ENCODE measurements around the gene PRKRA.
"Not testable (repeated sequence)": the region's sequence is repeated elsewhere in the genome, so short reads cannot be mapped to it uniquely, and the experiment has no call there.

PRKRA gene

GRCh38 chr2:178478130-178478438, 27.1 kb upstream of the PRKRA start:
- TF ChIP-seq, protein P1, sequence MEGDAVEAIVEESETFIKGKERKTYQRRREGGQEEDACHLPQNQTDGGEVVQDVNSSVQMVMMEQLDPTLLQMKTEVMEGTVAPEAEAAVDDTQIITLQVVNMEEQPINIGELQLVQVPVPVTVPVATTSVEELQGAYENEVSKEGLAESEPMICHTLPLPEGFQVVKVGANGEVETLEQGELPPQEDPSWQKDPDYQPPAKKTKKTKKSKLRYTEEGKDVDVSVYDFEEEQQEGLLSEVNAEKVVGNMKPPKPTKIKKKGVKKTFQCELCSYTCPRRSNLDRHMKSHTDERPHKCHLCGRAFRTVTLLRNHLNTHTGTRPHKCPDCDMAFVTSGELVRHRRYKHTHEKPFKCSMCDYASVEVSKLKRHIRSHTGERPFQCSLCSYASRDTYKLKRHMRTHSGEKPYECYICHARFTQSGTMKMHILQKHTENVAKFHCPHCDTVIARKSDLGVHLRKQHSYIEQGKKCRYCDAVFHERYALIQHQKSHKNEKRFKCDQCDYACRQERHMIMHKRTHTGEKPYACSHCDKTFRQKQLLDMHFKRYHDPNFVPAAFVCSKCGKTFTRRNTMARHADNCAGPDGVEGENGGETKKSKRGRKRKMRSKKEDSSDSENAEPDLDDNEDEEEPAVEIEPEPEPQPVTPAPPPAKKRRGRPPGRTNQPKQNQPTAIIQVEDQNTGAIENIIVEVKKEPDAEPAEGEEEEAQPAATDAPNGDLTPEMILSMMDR (conservative IDR thresholded peaks at IDR 0.05; ENCODE audit: low read depth, low read length), result no peak
- no peak for DNase-seq (ENCODE audit: low read depth)

DNA sequence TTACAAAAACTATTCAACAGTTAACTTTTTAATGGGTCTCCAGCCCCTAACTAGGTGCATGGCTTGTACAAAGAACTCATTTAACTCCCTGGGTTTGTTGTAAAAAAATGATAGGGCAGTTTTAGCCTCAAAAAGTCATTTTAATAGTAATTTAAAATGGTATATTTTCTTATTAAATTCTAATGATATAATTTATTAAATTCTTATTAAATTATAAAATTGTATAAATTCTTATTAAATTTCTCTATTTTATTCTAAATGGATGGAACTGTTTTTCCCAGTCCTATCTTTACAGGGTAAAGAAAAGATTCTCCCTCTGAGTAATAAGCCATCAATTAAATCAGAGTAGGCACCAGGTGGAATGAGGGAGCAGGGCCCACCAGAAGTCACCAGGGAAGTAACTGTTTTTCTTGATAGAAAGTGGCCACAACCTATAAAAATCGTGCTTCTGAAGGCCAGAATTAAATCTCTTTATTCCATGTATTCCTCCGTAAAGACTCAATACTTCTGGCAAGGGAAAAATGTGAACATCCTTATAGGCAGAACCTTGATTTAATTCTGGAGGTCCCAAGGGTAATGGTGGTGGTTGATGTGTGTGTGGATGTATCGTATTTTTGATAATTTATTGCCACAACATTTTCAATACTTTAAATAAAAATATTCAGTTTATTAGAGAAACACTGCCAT, 26.6 kb upstream of the PRKRA start:
- DNase-seq (ENCODE audit: low read depth), result no peak
- peak overlapping the region; percentile 82 for H3K4me3 ChIP-seq (ENCODE audit: low read length)
- TF ChIP-seq, protein P1 (conservative IDR thresholded peaks at IDR 0.05; ENCODE audit: low read depth, low read length), result no peak

More at GRCh38 chr2:178478130-178478438, 27.1 kb upstream of the PRKRA start:
- H3K4me3 ChIP-seq (ENCODE audit: low read length), result peak overlapping the region; percentile 82

GRCh38 chr2:178476477-178476876, 25.5 kb upstream of the PRKRA start:
- TF ChIP-seq, protein P1 (conservative IDR thresholded peaks at IDR 0.05; ENCODE audit: low read depth, low read length), result no peak
- DNase-seq (ENCODE audit: low read depth), result no peak
- no peak overlapping the region for H3K4me3 ChIP-seq (ENCODE audit: low read length)

DNA sequence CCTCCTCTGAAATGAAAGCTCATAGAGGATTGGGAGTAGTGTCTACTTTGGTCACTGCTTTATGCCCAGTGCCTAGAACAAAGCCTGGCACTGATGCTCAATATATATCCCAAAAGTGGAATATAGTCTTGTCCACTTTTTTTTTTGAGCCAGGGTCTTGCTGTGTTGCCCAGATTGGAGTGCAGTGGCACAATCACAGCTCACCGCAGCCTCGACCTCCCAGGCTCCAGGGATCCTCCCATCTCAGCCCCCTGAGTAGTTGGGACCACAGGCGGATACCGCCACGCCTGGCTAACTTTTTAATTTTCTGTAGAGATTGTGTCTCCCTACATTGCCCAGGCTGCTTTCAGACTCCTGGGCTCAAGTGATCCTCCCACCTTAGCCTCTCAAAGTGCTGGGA, 23.6 kb upstream of the PRKRA start:
- no peak for DNase-seq (ENCODE audit: low read depth)
- no peak overlapping the region for H3K4me3 ChIP-seq (ENCODE audit: low read length)
- TF ChIP-seq, protein P1 (conservative IDR thresholded peaks at IDR 0.05; ENCODE audit: low read depth, low read length), result no peak

DNA sequence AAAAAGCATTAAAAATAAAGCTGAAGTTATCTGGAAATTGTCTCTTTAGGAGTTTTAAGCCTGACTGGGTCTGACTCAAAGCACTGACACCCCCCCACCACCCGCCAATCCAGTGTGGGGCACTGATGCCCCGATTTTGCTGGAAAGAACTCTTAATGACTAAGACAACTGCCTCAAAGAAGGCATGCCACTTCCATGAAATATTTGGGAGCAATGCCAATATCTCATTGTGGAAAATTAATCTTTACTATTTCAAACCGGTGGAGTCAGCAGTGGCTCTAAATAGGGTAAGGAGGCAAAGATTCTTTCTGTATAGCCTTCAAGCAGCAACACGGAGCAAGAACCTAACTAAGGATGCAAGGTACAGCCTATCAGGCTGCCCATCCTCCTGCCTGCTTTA, 23.0 kb upstream of the PRKRA start:
- H3K4me3 ChIP-seq (ENCODE audit: low read length), result no peak overlapping the region
- DNase-seq (ENCODE audit: low read depth), result no peak
- TF ChIP-seq, protein P1 (conservative IDR thresholded peaks at IDR 0.05; ENCODE audit: low read depth, low read length), result no peak

DNA sequence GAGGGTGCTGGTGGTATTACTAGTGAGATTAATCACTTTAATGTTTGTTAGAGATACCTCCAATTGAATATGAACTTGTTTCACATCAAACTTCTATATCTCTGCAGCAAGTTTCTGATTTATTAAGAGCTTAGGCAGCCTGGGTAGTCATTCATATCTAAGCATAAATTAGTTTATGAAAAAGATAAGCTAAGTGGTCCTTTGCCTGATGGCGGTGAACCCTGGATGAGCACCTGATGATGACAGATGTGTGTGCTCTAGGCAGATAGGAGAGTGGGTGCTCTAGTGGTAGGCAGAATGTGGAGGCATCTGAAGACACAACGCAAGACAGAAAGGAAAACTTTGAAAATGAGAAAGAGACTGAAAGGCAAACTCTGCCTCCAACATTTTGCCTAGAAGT, 22.4 kb upstream of the PRKRA start:
- TF ChIP-seq, protein P1 (conservative IDR thresholded peaks at IDR 0.05; ENCODE audit: low read depth, low read length), result no peak
- no peak for DNase-seq (ENCODE audit: low read depth)

DNA sequence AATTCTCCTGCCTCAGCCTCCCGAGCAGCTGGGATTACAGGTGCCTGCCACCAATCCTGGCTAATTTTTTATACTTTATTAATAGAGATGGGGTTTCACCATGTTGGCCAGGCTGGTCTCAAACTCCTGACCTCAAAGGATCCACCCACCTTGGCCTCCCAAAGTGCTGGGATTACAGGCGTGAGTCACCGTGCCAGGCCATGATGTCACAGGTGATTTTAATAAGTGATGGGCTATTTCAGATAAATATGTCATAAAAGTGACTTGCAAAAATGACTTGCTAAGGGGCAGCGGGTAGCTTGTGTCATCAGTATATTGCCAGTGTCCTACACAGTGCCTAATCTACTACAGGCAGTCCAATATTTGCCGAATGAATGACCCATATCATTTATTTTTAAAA, 20.3 kb upstream of the PRKRA start:
- H3K4me3 ChIP-seq (ENCODE audit: low read length); DNase-seq (ENCODE audit: low read depth): not testable (repeated sequence)

More for the DNA sequence above, 22.4 kb upstream of the PRKRA start:
- H3K4me3 ChIP-seq (ENCODE audit: low read length), result no peak overlapping the region
